B cell (primary cell): ENCODE results near the gene BCAM. TPM values are rescaled to one million over a fixed set of nuclear protein-coding genes. Genes with fewer than 3 reads are reported as not detected.

Experiments used
- ATAC-seq: fragments of 200-7000 bp; cut with Tn5 transposase; one replicate; pipeline ENCODE4 v1.10.0; 2021; ENCODE audit warnings: low read depth, mild to moderate bottlenecking, moderate number of reproducible peaks, moderate library complexity
- CTCF ChIA-PET: fragments of 350-600 bp; sonication (Branson Sonifier 250); formaldehyde crosslinking; loops from one replicate; lab custom pipeline; 2021; ENCODE audit warnings: antibody characterized with exemption, inconsistent platforms; lab: Charles Lee
- POLR2A ChIA-PET: fragments of 350-600 bp; sonication (Branson Sonifier 250); formaldehyde crosslinking; loops from one replicate; lab custom pipeline; 2021; ENCODE audit warnings: antibody characterized with exemption; lab: Charles Lee
- DNase-seq: peaks from one replicate; pipeline ENCODE4 v3.0.0; 2013
- H2AFZ ChIP-seq: 2 replicates; pipeline ENCODE4 v1.6.1; 2012; ENCODE audit warnings: mild to moderate bottlenecking, low read depth, low read length; ENCODE audit not compliant: insufficient read depth, poor library complexity, severe bottlenecking
- H3K27ac ChIP-seq, 2 donors: 1 replicate in 1 of 2; 2 replicates in 1 of 2; pipeline ENCODE4 v1.5.1; 2012 to 2013; ENCODE audit warnings: low read length in 2 of 2, mild to moderate bottlenecking in 2 of 2, moderate library complexity in 1 of 2
- H3K27me3 ChIP-seq, 4 experiments: fragments of 200-600 bp in 1 of 4; sonication (generic) in 1 of 4; replicated peaks in 1 of 4; 1 replicate in 2 of 4; 2 replicates in 2 of 4; pipeline versions ENCODE4 v1.6.1 to v1.7.0; 2013 to 2016; ENCODE audit warnings: low read length in 3 of 4, mild to moderate bottlenecking in 2 of 4, mixed read lengths in 1 of 4, moderate library complexity in 1 of 4; ENCODE audit not compliant: insufficient read depth in 4 of 4, control insufficient read depth in 3 of 4; ENCODE audit errors: control extremely low read depth in 1 of 4
- H3K36me3 ChIP-seq, 2 experiments: replicated peaks in 1 of 2; 1 replicate in 1 of 2; 2 replicates in 1 of 2; pipeline versions ENCODE4 v1.6.1 to v1.7.1; 2013; ENCODE audit warnings: low read length in 1 of 2; ENCODE audit not compliant: insufficient read depth in 2 of 2, control insufficient read depth in 1 of 2; ENCODE audit errors: control extremely low read depth in 1 of 2, extremely low read depth in 1 of 2
- H3K4me1 ChIP-seq, 2 donors: fragments of 200-600 bp in 1 of 2; sonication (generic) in 1 of 2; 1 replicate in 1 of 2; 2 replicates in 1 of 2; pipeline versions ENCODE4 v1.5.1 to v1.6.1; 2013 to 2017; ENCODE audit warnings: low read length in 2 of 2; ENCODE audit not compliant: control insufficient read depth in 2 of 2, insufficient read depth in 2 of 2
- H3K4me2 ChIP-seq: replicated peaks from 2 replicates; pipeline ENCODE3; 2012; ENCODE audit warnings: mild to moderate bottlenecking, low read depth, low read length; ENCODE audit not compliant: poor library complexity, severe bottlenecking
- H3K4me3 ChIP-seq, 5 experiments: fragments of 200-600 bp in 1 of 5; sonication (generic) in 1 of 5; 1 replicate in 3 of 5; 2 replicates in 2 of 5; pipeline versions ENCODE4 v1.5.1 to v1.7.0; 2011 to 2016; ENCODE audit warnings: low read length in 4 of 5, mild to moderate bottlenecking in 4 of 5, low read depth in 2 of 5, control low read depth in 1 of 5, moderate library complexity in 1 of 5; ENCODE audit not compliant: insufficient read depth in 1 of 5; ENCODE audit errors: control extremely low read depth in 1 of 5, extremely low read depth in 1 of 5
- H3K79me2 ChIP-seq: fragments of 200-600 bp; sonication (generic); one replicate; pipeline ENCODE4 v1.6.0; 2016; ENCODE audit warnings: low read length; ENCODE audit not compliant: control insufficient read depth, insufficient read depth
- H3K9ac ChIP-seq: fragments of 200-600 bp; sonication (generic); 2 replicates; pipeline ENCODE4 v1.6.1; 2017; ENCODE audit warnings: mild to moderate bottlenecking, low read length, moderate library complexity
- H3K9me3 ChIP-seq, 3 donors: one replicate each; pipeline versions ENCODE4 v1.6.1 to v1.7.1; 2013; ENCODE audit warnings: low read length in 2 of 3; ENCODE audit not compliant: control insufficient read depth in 2 of 3, insufficient read depth in 1 of 3; ENCODE audit errors: control extremely low read depth in 1 of 3
- H4K20me1 ChIP-seq: 2 replicates; pipeline ENCODE4 v1.6.0; 2012; ENCODE audit warnings: mild to moderate bottlenecking, low read length; ENCODE audit not compliant: insufficient read depth, control insufficient read depth, poor library complexity, severe bottlenecking
- H3K27ac Mint-ChIP-seq: one replicate; pipeline ENCODE4 v1.8.0; 2021; ENCODE audit warnings: mixed read lengths
- H3K27me3 Mint-ChIP-seq: one replicate; pipeline ENCODE4 v1.8.0; 2021; ENCODE audit warnings: mixed read lengths
- H3K4me1 Mint-ChIP-seq: one replicate; pipeline ENCODE4 v1.8.0; 2021; ENCODE audit warnings: mixed read lengths
- H3K4me3 Mint-ChIP-seq: one replicate; pipeline ENCODE4 v1.8.0; 2021; ENCODE audit warnings: mixed read lengths
- H3K9me3 Mint-ChIP-seq: one replicate; pipeline ENCODE4 v1.8.0; 2022; ENCODE audit warnings: mixed read lengths; ENCODE audit not compliant: insufficient read depth
- CTCF ChIP-seq: fragments of 200-600 bp; IDR thresholded peaks from one replicate; pipeline ENCODE4 v1.8.0; 2022; ENCODE audit warnings: antibody characterized with exemption, mild to moderate bottlenecking
- EZH2 ChIP-seq: IDR thresholded peaks from 2 replicates; pipeline ENCODE4 v1.6.1; 2012; ENCODE audit warnings: borderline replicate concordance, low read depth, mild to moderate bottlenecking, moderate library complexity, low read length; ENCODE audit not compliant: insufficient read depth, poor library complexity, severe bottlenecking
- WGBS: methylation state at CpG from one replicate; pipeline ENCODE4 v1.1.5; 2013; ENCODE audit warnings: missing lambda C conversion rate; ENCODE audit not compliant: insufficient coverage; 5-methylcytosine and 5-hydroxymethylcytosine counted together
- intact Hi-C: fragments of 100-400 bp; cut with micrococcal nuclease; formaldehyde crosslinking; loops from one replicate; pipeline ENCODE4 v1.10.0; 2022
- polyA plus RNA-seq: library from polyadenylated mRNA; depleted of rRNA; stranded (reverse); fragments of >200 nt; gene quantifications from 2 replicates; pipeline ENCODE4 v1.2.3, GENCODE V29; 2012
- total RNA-seq, 2 donors: library from RNA; stranded (reverse); fragments of 120-200 nt in 1 of 2; gene quantifications; 1 replicate in 1 of 2; 2 replicates in 1 of 2; pipeline versions ENCODE4 v1.2.3 to v1.2.4, GENCODE V29; 2013 to 2022

BCAM gene
- total and polyA plus RNA-seq, 2 donors (not counting 1 experiment from before 2014, with no cell fraction given): not detected

- Histone ChIP-seq H3K36me3 (no peaks in the 10 kb centered on the region), H2AFZ (no peak overlapping the region), H3K9ac (no peak overlapping the region), H3K27me3 (no peaks in the 10 kb centered on the region), H3K9me3 (no peaks in the 10 kb centered on the region), H3K4me2 (no peak overlapping the region), H3K27ac (no peak overlapping the region), H3K79me2 (no peaks in the 10 kb centered on the region), H3K4me3 (no peak overlapping the region), H3K4me1 (peaks cover 0 to 6% of the 10 kb centered on the region in 2 donors), H4K20me1 (no peaks in the 10 kb centered on the region)
- TF ChIP-seq CTCF (no peak), EZH2 (no peak)
- Mint-ChIP-seq H3K4me1 (peaks cover 5% of the 10 kb centered on the region), H3K27ac (no peak overlapping the region), H3K9me3 (no peaks in the 10 kb centered on the region), H3K27me3 (peaks cover 16% of the 10 kb centered on the region), H3K4me3 (no peak overlapping the region)
- ATAC-seq: no peak
- CTCF ChIA-PET: interaction anchor here (1.2 to 5.6 kb wide), 3 partner anchors 15 to 547 kb away, joined by 4 to 32 read pairs (median 26); no protein-coding TSS in a partner anchor
- no peak for DNase-seq
- POLR2A ChIA-PET: no interaction called here
- 90% methylated on average over 12 of the region's 15 CpGs for WGBS
- intact Hi-C loops: loop anchor here (10.0 kb wide), 1 partner anchor 549 kb away; no protein-coding TSS in a partner anchor
Observed at GRCh38 chr19:44785993-44786392, 22.9 kb upstream of the BCAM start.

- Histone ChIP-seq H4K20me1 (no peaks in the 10 kb centered on the region), H3K27ac (no peak overlapping the region), H3K4me3 (no peak overlapping the region), H3K4me1 (peaks cover 0 to 6% of the 10 kb centered on the region in 2 donors), H3K4me2 (no peak overlapping the region), H3K27me3 (no peaks in the 10 kb centered on the region), H3K79me2 (no peaks in the 10 kb centered on the region), H3K9ac (no peak overlapping the region), H2AFZ (no peak overlapping the region), H3K36me3 (no peaks in the 10 kb centered on the region), H3K9me3 (no peaks in the 10 kb centered on the region)
- peaks cover 12% of the 10 kb centered on the region for H3K27me3 Mint-ChIP-seq
- H3K4me3 Mint-ChIP-seq: no peak overlapping the region
- TF ChIP-seq EZH2 (no peak), CTCF (no peak)
- ATAC-seq: no peak
- 84% methylated on average over 5 of the region's 6 CpGs for WGBS
- intact Hi-C loops: loop anchor here (10.0 kb wide), 1 partner anchor 546 kb away; no protein-coding TSS in a partner anchor
- no peaks in the 10 kb centered on the region for H3K9me3 Mint-ChIP-seq
- peaks cover 9% of the 10 kb centered on the region for H3K4me1 Mint-ChIP-seq
- no peak for DNase-seq
- ChIA-PET CTCF (interaction anchor here (0.7 to 1.3 kb wide), 3 partner anchors 9 to 66 kb away, joined by 3 to 4 read pairs (median 3); no protein-coding TSS in a partner anchor), POLR2A (no interaction called here)
- H3K27ac Mint-ChIP-seq: no peak overlapping the region
Observed at GRCh38 chr19:44788971-44789370, 19.9 kb upstream of the BCAM start.
